Upper lobe of left lung (tissue), 4 donors: ENCODE results near the gene PRLR.

ENCODE experiments used
- POLR2A ChIP-seq, 4 donors: fragments of 450-650 bp; IDR thresholded peaks; one replicate each; pipeline ENCODE4 v1.5.1; 2016 to 2017; ENCODE audit warnings: antibody characterized with exemption in 4 of 4, mild to moderate bottlenecking in 2 of 4
- POLR2AphosphoS5 ChIP-seq, 2 donors: sonication (generic); formaldehyde crosslinking; IDR thresholded peaks; one replicate each; pipeline ENCODE4 v1.5.1; 2017; ENCODE audit warnings: antibody characterized with exemption in 2 of 2
- TF ChIP-seq, protein P1 (sequence below), 6 experiments: fragments of 450-650 bp in 4 of 6; fragments of 200-600 bp in 2 of 6; sonication (generic) in 2 of 6; IDR thresholded peaks; one replicate each; pipeline ENCODE4 v1.5.1; 2016 to 2019; ENCODE audit warnings: antibody characterized with exemption in 6 of 6

DNA sequence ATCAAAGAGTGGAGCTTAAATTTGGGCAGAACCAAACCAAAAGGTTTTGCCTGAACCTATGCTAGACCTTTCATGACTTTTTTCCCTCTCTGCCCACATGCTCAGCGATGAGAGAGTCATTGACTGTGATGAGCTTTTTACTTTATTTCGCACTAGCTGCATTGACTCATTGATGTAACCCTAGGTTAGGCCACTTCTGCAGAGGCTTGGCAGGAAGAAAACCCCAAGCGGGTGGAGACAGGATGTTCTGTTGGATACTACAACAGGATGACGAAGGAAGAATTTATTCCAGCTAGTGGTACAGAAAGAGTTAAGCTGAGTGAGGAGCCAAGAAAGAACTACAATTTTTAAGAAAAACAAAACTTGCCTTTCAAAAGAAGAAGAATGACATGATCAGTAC, 201.0 kb downstream of the PRLR start:
- TF ChIP-seq, protein P1, sequence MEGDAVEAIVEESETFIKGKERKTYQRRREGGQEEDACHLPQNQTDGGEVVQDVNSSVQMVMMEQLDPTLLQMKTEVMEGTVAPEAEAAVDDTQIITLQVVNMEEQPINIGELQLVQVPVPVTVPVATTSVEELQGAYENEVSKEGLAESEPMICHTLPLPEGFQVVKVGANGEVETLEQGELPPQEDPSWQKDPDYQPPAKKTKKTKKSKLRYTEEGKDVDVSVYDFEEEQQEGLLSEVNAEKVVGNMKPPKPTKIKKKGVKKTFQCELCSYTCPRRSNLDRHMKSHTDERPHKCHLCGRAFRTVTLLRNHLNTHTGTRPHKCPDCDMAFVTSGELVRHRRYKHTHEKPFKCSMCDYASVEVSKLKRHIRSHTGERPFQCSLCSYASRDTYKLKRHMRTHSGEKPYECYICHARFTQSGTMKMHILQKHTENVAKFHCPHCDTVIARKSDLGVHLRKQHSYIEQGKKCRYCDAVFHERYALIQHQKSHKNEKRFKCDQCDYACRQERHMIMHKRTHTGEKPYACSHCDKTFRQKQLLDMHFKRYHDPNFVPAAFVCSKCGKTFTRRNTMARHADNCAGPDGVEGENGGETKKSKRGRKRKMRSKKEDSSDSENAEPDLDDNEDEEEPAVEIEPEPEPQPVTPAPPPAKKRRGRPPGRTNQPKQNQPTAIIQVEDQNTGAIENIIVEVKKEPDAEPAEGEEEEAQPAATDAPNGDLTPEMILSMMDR (IDR thresholded peaks at IDR 0.05) = no peak
- TF ChIP-seq POLR2AphosphoS5 (IDR thresholded peaks at IDR 0.05) (no peak), POLR2A (IDR thresholded peaks at IDR 0.05) (no peak)
